LNCAP (cell line): Measurements from ENCODE around the gene PGR.

Experiments
- CTCF ChIP-seq: fragments of 450-650 bp; IDR thresholded peaks from 2 replicates; pipeline ENCODE4 v1.5.1; 2017; ENCODE audit warnings: mild to moderate bottlenecking

The PGR gene

GRCh38 chr11:101045415-101045814 is 84.2 kb downstream of the PGR start:
- TF ChIP-seq CTCF, result no peak

- TF ChIP-seq CTCF, result no peak
Measured at GRCh38 chr11:101043940-101044339, 85.7 kb downstream of the PGR start.

- no peak for TF ChIP-seq CTCF
Measured at GRCh38 chr11:101035872-101036271, 93.7 kb downstream of the PGR start.

DNA sequence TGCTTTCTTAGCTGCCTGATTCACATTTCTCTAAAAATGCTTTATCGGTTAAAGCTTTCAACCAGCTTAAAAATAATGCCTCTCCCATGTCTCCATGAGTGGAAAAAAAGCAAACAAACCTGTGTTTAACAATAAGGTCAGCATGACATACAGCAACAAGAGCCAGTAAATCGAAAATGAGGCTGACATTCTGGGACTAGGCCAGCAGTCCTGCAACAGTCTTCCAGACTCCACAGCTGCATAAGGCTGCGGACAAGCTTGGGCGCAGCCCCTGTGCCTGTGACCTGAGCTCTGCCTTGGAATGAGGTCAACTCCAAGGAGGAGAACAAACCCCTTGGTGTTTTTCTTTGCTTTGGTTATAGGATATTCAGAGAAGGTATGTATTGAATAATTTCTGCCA is 95.5 kb downstream of the PGR start:
- TF ChIP-seq CTCF, result no peak

DNA sequence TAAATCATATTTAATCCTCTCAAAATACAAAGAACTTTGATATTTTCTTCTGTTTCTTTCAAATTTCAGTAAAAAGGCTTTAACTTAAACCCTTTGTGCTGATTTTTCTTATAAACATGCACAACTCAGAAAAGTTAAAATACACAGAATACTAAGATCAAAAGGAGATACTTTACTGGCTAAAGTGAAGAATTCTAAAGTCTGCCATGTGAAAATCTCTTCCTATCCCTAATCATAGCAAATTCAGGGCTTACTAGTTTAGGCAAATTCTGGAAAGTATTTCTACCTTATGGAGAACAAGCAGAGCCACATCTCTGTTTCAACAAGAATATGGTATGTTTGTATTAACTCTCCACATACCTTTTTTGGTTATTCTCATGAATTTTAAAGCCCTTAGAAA is 96.6 kb downstream of the PGR start:
- TF ChIP-seq CTCF, result no peak

DNA sequence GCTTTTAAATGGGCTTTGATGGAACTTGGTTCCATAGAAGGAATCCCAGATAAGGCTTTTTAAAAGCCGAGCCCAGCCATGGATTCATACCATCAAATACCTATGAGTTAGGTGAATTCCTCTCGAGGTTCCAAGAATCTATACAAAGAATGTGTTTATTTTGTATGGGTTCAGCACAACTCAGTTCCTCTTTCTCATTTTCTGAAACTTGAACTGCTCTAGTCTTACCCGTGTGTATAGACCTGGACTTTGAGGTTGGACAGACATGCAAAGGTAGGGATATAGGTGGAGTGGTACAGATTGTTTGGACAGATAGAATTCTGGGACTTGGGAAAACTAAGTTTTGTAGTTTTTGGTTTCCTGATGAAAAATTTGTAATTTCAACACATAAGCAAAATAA is 97.9 kb downstream of the PGR start:
- TF ChIP-seq CTCF, result no peak

- no peak for TF ChIP-seq CTCF
Measured at GRCh38 chr11:101030692-101031091, 98.9 kb downstream of the PGR start.

GRCh38 chr11:101030015-101030414 is 99.6 kb downstream of the PGR start:
- no peak for TF ChIP-seq CTCF
